ENCODE measurements around the gene RBM47.
"Not testable (repeated sequence)": the region's sequence is repeated elsewhere in the genome, so short reads cannot be mapped to it uniquely, and the experiment has no call there.

RBM47 gene

DNA sequence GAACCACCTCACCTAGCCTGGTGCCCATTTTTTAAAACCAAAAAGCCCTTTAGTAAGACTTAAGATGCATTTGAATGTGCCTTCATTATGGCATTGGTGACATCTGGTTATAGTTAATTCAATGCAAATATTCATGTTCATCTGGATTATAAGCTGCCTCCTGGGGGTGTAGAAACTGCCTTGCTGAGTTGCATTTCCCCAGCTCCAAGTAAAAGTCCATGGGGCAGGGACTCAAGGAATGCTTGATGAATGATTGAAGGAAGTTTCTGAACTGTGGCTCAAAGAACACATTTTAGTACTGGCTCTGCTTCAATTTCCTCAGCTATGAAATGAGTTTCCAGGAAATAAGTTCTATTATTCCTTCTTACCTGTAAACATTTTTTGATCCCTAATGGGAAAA lies 18.5 kb upstream of the RBM47 start:
- TF ChIP-seq, protein P1, sequence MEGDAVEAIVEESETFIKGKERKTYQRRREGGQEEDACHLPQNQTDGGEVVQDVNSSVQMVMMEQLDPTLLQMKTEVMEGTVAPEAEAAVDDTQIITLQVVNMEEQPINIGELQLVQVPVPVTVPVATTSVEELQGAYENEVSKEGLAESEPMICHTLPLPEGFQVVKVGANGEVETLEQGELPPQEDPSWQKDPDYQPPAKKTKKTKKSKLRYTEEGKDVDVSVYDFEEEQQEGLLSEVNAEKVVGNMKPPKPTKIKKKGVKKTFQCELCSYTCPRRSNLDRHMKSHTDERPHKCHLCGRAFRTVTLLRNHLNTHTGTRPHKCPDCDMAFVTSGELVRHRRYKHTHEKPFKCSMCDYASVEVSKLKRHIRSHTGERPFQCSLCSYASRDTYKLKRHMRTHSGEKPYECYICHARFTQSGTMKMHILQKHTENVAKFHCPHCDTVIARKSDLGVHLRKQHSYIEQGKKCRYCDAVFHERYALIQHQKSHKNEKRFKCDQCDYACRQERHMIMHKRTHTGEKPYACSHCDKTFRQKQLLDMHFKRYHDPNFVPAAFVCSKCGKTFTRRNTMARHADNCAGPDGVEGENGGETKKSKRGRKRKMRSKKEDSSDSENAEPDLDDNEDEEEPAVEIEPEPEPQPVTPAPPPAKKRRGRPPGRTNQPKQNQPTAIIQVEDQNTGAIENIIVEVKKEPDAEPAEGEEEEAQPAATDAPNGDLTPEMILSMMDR (IDR thresholded peaks at IDR 0.05; ENCODE audit: low read depth, low read length, missing control alignments): no peak

DNA sequence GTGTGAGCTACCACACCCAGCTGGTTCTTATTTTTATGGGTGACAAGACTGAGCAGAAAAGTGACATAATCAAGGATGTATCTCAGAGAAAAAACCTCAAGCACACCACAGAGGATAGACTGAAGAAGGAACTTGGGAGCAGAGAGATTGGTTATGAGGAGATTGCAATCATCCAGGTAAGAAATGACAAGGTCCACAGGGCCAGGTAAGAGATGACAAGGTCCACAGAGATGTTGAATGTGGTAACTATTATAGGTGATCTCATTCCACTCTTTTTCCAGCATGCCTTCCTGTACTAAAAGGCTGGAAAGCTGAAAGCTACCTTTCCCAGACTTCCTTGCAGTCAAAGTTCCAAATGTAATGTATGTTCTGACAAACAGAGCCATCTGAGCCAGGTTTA lies 15.9 kb upstream of the RBM47 start:
- in situ Hi-C loops (cut with HindIII; ENCODE audit: low sequenced_read_pairs): no loop called here

More for the DNA sequence above, 18.5 kb upstream of the RBM47 start:
- DNase-seq (ENCODE audit: low read depth): no peak
- in situ Hi-C loops (cut with HindIII; ENCODE audit: low sequenced_read_pairs): no loop called here
- no peak overlapping the region for H3K4me3 ChIP-seq (ENCODE audit: low read depth, low read length)

DNA sequence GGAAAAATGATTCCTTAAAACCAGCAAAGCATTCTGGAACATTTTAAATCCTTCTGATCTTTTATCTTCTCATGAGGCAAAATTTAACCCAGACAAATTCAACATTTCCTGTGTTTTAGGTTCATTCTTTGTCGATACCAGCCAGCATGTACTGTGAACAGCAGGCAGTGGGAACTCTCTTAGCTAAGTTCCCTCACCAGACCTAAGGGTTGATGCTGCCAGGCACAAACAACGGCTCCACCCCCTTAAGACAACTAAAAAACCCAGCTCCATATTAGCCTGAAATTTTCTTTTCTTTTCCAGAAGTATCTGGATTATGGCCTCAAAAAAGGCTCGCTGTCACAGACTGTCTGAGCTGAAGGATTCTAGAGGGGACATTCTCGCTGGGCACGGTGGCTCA lies 2.4 kb upstream of the RBM47 start:
- H3K4me3 ChIP-seq (ENCODE audit: low read depth, low read length): no peak overlapping the region
- in situ Hi-C loops (cut with HindIII; ENCODE audit: low sequenced_read_pairs): no loop called here
- TF ChIP-seq, protein P1 (IDR thresholded peaks at IDR 0.05; ENCODE audit: low read depth, low read length, missing control alignments): no peak
- DNase-seq (ENCODE audit: low read depth): no peak

More for the DNA sequence above, 15.9 kb upstream of the RBM47 start:
- H3K4me3 ChIP-seq (ENCODE audit: low read depth, low read length): no peak overlapping the region
- TF ChIP-seq, protein P1 (IDR thresholded peaks at IDR 0.05; ENCODE audit: low read depth, low read length, missing control alignments): no peak
- DNase-seq (ENCODE audit: low read depth): no peak

DNA sequence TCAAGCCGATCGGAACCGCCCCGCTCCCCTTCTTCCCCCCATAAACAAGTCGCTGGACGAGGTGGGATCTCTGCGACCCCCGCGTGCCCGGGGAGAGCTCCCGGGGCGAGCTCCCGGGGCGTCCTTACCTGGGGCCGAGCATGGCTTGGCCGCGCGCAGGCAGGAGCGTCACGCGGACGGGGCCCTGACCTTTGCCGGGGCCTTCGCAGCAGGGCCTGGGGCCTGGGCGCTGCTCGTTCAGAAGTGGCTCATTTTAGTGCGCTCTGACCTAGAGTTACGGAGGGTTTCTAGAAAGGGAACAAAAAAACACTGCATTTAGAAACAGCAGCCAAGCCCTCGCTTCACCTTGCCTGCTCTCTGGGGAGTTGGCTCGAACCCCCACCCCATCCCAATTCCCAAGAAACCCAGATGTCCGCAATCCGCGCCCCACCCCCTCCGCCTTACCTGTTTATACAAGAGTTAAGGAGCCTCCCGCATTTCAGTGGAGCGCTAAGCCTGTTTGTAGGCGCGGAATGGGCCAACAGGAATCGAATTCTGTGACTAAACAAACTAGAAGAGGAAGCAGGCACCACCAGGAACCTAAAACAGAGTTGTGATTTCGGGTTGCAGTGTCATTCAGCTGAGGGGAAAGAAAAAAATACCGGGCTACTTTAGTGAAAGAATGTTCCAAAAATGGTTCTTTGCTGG lies 814 bp upstream of the RBM47 start:
- TF ChIP-seq, protein P1 (IDR thresholded peaks at IDR 0.05; ENCODE audit: low read depth, low read length, missing control alignments): no peak
- in situ Hi-C loops (cut with HindIII; ENCODE audit: low sequenced_read_pairs): no loop called here
- H3K4me3 ChIP-seq (ENCODE audit: low read depth, low read length): peak overlapping the region; percentile 60
- DNase-seq (ENCODE audit: low read depth): no peak

DNA sequence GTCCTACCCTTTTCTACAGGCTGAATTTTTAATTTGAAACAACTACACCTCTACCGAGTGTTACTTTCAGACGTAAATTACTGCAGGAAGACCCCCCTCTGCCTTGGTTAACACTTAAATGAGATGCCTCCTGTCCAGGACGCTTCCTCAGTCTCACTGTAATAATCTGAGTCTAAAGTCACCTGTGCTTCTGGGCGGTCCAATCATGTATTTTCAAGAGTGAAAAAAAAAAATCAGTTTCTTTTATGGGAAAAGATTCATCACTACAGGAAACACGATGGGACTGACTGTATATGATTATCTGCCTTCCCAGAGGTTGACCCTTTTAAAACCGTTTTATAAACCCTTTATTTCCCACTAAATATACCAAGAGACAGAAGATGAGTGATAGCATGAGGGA lies 776 bp downstream of the RBM47 start:
- no peak for DNase-seq (ENCODE audit: low read depth)
- in situ Hi-C loops (cut with HindIII; ENCODE audit: low sequenced_read_pairs): no loop called here
- peak overlapping the region; percentile 60 for H3K4me3 ChIP-seq (ENCODE audit: low read depth, low read length)
- TF ChIP-seq, protein P1 (IDR thresholded peaks at IDR 0.05; ENCODE audit: low read depth, low read length, missing control alignments): no peak

DNA sequence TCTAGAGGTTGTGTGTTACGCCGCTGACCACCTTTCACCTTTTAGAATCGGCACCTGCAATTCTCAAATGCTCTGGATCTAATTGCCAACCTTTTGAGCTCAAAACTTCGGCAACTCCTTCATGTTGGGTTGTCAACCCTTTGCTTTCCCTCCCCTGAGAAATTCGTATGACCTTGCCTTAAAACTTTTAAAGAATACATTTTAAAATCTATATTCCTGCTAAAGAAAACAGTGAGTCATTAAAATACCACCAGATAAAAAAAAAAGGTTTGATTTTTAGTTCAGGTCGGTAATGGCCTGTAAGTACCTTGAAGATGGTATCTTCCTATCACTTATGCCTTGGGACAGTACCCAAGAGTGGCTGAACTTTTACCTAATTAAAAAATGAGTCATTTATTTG lies 1.3 kb downstream of the RBM47 start:
- DNase-seq (ENCODE audit: low read depth); in situ Hi-C loops (cut with HindIII; ENCODE audit: low sequenced_read_pairs): not testable (repeated sequence)
- H3K4me3 ChIP-seq (ENCODE audit: low read depth, low read length): peak overlapping the region; percentile 17

DNA sequence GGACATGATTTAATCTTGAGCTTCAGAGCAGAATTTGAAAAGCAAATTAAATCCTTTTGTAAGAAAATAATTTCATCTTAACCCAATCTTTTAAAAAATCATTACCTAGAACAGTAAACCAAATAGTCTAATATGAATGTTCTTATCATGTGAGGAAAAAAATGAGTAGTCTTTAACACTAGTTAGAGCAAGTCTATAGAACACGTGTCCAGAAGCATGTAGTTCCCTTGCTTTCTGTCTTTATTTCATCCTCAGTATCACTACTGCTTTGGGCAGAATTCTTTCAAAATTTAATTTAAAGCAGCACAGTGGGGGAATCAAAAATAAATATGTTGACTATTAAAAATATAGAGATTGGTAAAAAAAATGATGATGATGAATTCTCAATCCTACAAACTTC lies 2.1 kb downstream of the RBM47 start:
- H3K4me3 ChIP-seq (ENCODE audit: low read depth, low read length): no peak overlapping the region
- DNase-seq (ENCODE audit: low read depth): no peak
- in situ Hi-C loops (cut with HindIII; ENCODE audit: low sequenced_read_pairs): no loop called here
- TF ChIP-seq, protein P1 (IDR thresholded peaks at IDR 0.05; ENCODE audit: low read depth, low read length, missing control alignments): no peak

All from astrocyte of the cerebellum (primary cell).